Measurements from ENCODE around the gene DET1.
"Not testable (repeated sequence)": the region's sequence is repeated elsewhere in the genome, so short reads cannot be mapped to it uniquely, and the experiment has no call there.

Gene DET1

GRCh38 chr15:88539441-88539840, 7.0 kb downstream of the DET1 start:
- DNase-seq: no peak

GRCh38 chr15:88538972-88539371, 7.5 kb downstream of the DET1 start:
- DNase-seq: no peak

- DNase-seq: no peak
These were observed 8.7 kb downstream of the DET1 start for GRCh38 chr15:88537591-88538317.

- no peak for DNase-seq
These were observed 10.7 kb downstream of the DET1 start for GRCh38 chr15:88535607-88536313.

GRCh38 chr15:88535100-88535499, 11.4 kb downstream of the DET1 start:
- DNase-seq: no peak

GRCh38 chr15:88533376-88533775, 13.1 kb downstream of the DET1 start:
- DNase-seq: no peak

GRCh38 chr15:88529021-88529630, 17.4 kb downstream of the DET1 start:
- DNase-seq: no peak

GRCh38 chr15:88526247-88526879, 20.1 kb downstream of the DET1 start:
- DNase-seq: no peak

GRCh38 chr15:88525418-88525817, 21.1 kb downstream of the DET1 start:
- no peak for DNase-seq

GRCh38 chr15:88524094-88524493, 22.4 kb downstream of the DET1 start:
- not testable (repeated sequence) for DNase-seq

- no peak for DNase-seq
These were observed 27.6 kb downstream of the DET1 start for GRCh38 chr15:88518903-88519302.

- DNase-seq: no peak
These were observed 33.3 kb downstream of the DET1 start for GRCh38 chr15:88513195-88513594.

- no peak for DNase-seq
These were observed 33.9 kb downstream of the DET1 start for GRCh38 chr15:88512601-88513000.

- no peak for DNase-seq
These were observed 34.4 kb downstream of the DET1 start for GRCh38 chr15:88512078-88512477.

- no peak for DNase-seq
These were observed 35.3 kb downstream of the DET1 start for GRCh38 chr15:88511161-88511560.

GRCh38 chr15:88509964-88510363, 36.5 kb downstream of the DET1 start:
- DNase-seq: no peak

- no peak for DNase-seq
These were observed 37.2 kb downstream of the DET1 start for GRCh38 chr15:88509321-88509720.

- no peak for DNase-seq
These were observed 39.9 kb downstream of the DET1 start for GRCh38 chr15:88506628-88507027.

- no peak for DNase-seq
These were observed 40.8 kb downstream of the DET1 start for GRCh38 chr15:88505721-88506120.

GRCh38 chr15:88504445-88504844, 42.0 kb downstream of the DET1 start:
- no peak for DNase-seq

GRCh38 chr15:88498996-88499395, 47.5 kb downstream of the DET1 start:
- DNase-seq: no peak

GRCh38 chr15:88497109-88497765, 49.2 kb downstream of the DET1 start:
- DNase-seq: no peak

- no peak for DNase-seq
These were observed 52.6 kb downstream of the DET1 start for GRCh38 chr15:88493844-88494243.

Data from activated naive CD4-positive, alpha-beta T cell treated with anti-CD3 and anti-CD28 coated beads, Interleukin-2, amount 50 U/mL, for 16 hours (primary cell).